ENCODE results near the gene CEP350.
A peak's percentile ranks its signal among the peaks of the same experiment; 100 is the strongest.
"Not testable (repeated sequence)": the region's sequence is repeated elsewhere in the genome, so short reads cannot be mapped to it uniquely, and the experiment has no call there.

CEP350 gene

GRCh38 chr1:180133688-180134087, 179.1 kb downstream of the CEP350 start:
- not testable (repeated sequence) for DNase-seq

DNA sequence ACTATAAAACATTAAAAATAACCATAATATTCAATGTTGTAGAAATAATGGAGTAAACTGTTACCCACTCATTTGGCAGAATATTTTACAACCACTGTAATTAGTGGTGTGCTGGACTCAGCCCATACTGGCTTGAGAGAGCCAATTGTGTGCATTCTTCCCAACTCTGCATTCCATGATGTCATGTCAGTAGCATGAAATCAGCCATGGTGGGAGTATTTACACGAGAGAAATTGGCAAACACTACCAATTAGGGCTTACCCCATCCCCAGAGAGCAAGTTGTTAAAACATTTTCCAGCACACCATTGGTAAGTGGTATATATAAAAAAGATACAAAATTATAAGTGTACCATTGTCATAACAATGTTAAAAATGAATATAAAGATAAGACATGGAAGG, 180.9 kb downstream of the CEP350 start:
- no peak for DNase-seq

DNA sequence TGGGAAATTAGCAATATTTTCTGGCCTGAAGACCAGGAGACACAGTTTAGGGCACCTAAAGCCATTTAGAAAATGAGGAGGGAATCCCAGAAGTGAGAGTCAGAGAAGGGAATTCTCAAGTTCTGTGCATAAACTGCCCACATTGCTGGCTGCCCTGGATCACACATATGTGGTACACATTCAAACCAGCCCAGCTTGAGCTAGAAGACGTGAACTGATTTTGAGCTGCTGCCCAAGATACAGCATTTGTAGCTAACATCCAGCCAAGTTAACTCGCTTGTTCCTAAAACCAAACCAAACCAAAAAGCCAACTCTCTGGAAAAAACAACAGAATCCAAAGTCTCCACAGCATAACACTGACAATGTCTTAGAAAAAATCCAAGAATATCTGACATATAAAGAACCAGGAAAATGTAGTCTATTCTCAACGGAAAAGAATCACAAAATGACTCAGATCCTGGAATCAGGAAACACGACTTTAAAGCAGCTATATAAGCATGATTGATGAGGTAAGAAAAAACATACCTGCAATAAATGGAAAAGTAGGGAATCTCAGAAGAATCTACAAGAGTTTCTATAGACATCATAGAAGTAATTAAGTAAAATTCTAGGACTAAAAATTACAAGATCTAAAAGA, 181.8 kb downstream of the CEP350 start:
- no peak for DNase-seq

- no peak for DNase-seq
These were observed 182.4 kb downstream of the CEP350 start for GRCh38 chr1:180136968-180137356.

DNA sequence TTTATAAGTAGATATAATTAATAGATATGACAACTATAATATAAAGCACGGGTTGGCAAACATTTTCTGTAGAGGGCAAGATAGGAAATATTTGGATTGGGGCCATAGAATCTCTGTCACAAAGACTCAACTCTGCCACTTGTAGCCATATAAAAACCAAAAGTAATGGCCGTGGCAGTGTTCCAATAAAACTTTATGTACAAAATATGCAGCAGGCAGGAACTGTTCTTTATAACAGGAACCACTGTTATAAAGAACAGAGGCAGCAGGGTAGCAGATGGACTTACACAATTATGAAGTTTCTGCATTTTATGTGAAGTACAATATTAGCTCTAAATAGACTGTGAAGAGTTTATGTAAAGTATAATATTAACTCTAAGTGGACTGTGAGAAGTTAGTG, 183.2 kb downstream of the CEP350 start:
- DNase-seq, result no peak

GRCh38 chr1:180141381-180141934, 186.8 kb downstream of the CEP350 start:
- no peak for DNase-seq

- DNase-seq, result no peak
These were observed 188.7 kb downstream of the CEP350 start for GRCh38 chr1:180143359-180143758.

DNA sequence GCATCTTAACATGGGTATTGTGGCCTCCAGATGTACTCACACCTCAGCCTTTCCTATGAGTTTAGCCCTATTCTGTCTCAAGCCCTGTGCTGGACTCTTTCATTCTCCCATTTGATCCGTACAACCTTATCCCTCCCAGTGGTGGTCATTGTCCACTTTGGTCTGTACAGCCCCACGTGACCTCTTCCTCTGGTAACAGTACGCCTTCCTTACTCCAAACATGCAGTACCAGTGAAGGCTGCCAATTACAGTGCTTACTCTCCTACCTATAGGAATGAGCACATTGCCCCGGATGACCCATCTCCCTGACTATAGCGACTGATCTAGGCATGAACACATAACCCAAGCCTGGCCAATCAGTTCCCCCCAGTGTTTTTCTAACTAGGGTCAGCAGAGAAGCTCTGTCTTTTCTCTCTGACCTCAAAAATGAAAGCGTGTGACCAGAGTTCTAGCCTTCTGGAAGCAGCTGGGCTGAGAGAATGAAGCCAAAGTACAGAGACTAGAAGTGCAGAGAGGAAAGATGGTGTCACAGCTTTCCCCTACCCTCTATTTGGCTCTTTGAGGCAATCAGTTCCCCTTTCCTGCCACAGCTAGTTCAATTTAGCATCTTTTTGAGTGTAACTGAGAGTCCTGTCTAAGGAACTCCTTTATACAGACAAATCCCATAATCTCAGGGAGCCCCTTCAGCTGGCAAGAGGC, 190.2 kb downstream of the CEP350 start:
- no peak for DNase-seq

DNA sequence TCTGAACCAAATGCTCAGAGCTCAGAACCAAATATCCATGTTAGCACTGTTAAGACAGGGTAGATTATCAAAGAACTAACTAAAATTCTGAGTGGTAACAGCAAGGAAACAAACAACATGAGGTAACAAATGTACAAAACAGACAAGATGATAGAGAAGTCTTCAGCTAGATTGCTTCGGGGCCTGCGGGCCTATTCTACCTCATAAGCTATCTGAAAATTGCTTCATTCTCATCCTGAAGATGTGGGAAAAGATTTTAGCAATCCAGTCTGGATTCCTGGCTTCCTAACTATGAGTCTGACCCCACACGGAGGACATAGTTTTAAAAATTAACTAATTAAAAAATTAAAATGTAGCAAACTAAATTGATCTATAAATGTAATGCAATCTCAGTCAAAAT, 190.8 kb downstream of the CEP350 start:
- no peak for DNase-seq

GRCh38 chr1:180150982-180151381, 196.4 kb downstream of the CEP350 start:
- DNase-seq, result no peak

DNA sequence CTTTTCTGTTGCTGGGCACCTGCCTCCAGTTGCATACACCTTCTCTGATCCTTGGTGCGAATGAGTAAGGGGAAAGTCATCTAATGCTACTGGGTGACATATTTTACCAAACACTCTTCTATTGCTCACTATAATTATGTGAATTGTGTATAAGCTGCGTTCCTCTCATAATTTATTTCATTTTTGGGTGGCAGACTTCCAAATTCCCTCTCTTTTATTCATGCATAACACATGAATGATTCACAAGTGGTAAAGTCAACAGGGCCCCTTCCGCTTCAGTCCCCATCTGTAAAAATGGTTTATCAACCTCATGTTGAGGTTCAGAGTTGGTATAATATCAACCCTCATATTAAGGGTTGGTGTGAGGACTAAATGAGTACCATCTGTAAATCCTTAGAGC, 196.9 kb downstream of the CEP350 start:
- DNase-seq, result no peak

- DNase-seq, result no peak
These were observed 198.0 kb downstream of the CEP350 start for GRCh38 chr1:180152588-180152987.

GRCh38 chr1:180153032-180153431, 198.4 kb downstream of the CEP350 start:
- no peak for DNase-seq

- no peak for DNase-seq
These were observed 199.4 kb downstream of the CEP350 start for GRCh38 chr1:180154003-180154324.

DNA sequence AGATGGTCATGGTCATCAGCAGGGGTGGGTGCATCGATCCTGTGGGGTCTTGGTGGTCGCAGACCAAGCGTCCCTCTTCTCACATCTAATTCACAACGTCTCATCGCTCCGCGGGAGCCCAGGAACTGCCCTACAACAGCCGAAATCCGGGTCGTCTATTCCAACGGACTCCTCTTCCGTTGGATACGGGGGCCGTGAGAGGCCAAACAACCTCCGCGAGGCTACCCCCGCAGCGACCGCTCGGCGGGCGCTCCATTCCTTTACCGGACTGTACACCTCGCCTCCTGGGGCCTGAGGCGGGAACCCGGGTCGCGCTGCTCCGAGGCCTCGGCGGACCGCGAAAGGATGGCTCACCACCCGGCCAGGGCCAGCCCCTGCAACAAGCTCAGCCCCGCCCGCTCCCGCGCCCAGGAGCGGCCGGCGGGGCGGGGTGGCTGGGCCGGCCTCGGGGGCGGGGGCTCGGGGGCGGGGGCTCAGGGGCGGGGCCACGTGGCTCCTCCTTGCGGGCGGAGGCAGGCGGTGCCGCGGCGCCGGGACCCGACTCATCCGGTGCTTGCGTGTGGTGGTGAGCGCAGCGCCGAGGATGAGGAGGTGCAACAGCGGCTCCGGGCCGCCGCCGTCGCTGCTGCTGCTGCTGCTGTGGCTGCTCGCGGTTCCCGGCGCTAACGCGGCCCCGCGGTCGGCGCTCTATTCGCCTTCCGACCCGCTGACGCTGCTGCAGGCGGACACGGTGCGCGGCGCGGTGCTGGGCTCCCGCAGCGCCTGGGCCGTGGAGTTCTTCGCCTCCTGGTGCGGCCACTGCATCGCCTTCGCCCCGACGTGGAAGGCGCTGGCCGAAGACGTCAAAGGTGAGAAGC, 199.9 kb downstream of the CEP350 start, which contains the start of gene QSOX1:
TSS of gene QSOX1 (plus strand) at position 545 of the 857 bp plus-strand sequence. CDS start at position 584, 39 bp downstream.
- DNase-seq, result peak; percentile 82 to 91 (median 86)

GRCh38 chr1:180155182-180155682, 200.6 kb downstream of the CEP350 start:
- DNase-seq, result peak in 2 of 4 experiments; percentile 7 to 23

GRCh38 chr1:180156201-180156600, 201.6 kb downstream of the CEP350 start:
- DNase-seq, result no peak

- DNase-seq, result no peak
These were observed 202.1 kb downstream of the CEP350 start for GRCh38 chr1:180156631-180157091.

- DNase-seq, result no peak
These were observed 202.5 kb downstream of the CEP350 start for GRCh38 chr1:180157108-180157507.

GRCh38 chr1:180157576-180158057, 203.0 kb downstream of the CEP350 start:
- no peak for DNase-seq

DNA sequence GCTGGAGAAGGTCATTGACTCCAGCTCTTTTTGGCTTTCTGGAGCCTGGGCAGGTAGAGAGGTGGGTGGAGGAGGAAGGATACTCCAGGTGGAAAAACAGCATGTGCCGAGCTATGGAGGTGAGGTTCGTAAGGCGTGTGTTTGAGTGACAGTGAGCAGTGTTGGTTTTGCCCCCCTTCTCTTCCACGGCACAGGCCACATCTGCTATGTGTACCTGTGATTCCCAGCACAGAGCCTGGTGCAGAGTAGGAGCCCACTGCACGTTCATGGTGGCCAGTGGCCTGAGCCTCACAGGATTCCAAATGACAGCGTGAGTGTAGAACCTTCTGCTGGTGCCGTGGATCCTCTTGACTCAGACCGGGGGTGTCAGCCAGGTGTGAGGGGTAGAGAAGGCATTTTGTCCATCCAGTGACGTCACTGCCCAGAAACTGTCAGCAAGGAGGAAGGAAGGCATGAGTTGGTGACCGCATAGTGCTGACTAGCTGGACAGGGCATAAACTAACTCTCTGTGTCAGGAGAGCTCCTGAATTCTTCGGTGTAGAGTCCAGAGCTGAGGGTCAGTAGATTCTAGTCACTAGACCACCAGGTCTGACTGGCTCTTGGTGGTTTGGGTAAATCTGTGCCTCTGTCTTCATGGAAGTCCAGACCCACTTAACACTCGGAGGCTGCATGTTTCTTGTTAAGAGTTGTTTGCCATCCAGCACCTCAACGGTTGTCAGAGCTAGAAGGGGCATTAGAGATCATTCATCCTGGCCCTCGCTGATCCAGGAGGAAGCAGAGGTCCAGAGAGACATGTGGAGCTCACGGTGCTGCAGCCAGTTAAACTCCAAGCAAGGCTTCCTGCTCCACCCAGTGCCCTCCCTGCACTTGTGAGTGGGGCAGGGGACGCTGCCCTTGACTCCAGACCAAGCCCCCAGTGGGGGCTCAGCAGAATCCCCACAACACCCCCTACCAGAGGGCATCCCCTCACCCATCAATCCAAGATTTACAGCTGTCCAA, 203.8 kb downstream of the CEP350 start:
- no peak for DNase-seq

DNA sequence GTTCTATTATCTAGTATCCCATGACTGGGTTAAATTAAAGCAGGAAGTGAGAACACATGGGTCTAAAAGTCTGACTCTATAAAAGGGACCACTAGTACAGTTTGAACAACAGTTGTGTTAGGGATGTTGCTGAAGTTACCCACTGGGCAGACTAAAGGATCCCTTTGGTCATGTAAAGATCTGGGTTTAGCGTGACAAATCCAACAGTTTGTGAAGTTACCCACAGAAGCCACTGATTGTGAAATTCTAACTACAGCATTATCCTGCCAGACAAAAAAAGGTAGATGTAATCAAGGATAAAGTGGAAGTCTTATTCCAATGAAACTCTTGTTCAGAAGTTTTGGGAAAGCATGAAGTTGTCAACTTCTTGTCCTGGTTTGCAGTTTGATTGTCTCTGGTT, 205.7 kb downstream of the CEP350 start:
- no peak for DNase-seq
